Measurements from ENCODE around the gene C1QTNF7.

Gene C1QTNF7

GRCh38 chr4:15414551-15415091, 13.2 kb upstream of the C1QTNF7 start:
- Histone ChIP-seq H3K27ac (ENCODE audit: low read length) (no peak overlapping the region), H3K4me2 (ENCODE audit: insufficient read depth, low read length) (no peak overlapping the region), H3K36me3 (ENCODE audit: insufficient read depth, low read length) (no peaks in the 10 kb centered on the region), H3K79me2 (ENCODE audit: insufficient read depth, low read length) (no peaks in the 10 kb centered on the region), H2AFZ (ENCODE audit: low read depth, low read length) (no peak overlapping the region), H3K4me3 (ENCODE audit: low read depth in 1 of 2, low read length in 2 of 2) (no peak overlapping the region), H3K4me1 (ENCODE audit: insufficient read depth, low read length) (peaks cover 37% of the 10 kb centered on the region), H4K20me1 (ENCODE audit: insufficient read depth, low read length) (no peaks in the 10 kb centered on the region), H3K9ac (ENCODE audit: low read depth, low read length) (no peak overlapping the region), H3K9me3 (ENCODE audit: insufficient read depth, low read length, severe bottlenecking) (no peaks in the 10 kb centered on the region), H3K27me3 (ENCODE audit: insufficient read depth, low read length, poor library complexity) (no peaks in the 10 kb centered on the region)
- DNase-seq: no peak
- TF ChIP-seq CTCF (IDR thresholded peaks at IDR 0.05; ENCODE audit: borderline replicate concordance, extremely low read depth, low read length, poor library complexity, severe bottlenecking): no peak
- ATAC-seq (ENCODE audit: insufficient read depth, low read depth): no peak

GRCh38 chr4:15416357-15417232, 11.2 kb upstream of the C1QTNF7 start:
- Histone ChIP-seq H3K27ac (ENCODE audit: low read length) (no peak overlapping the region), H3K4me3 (ENCODE audit: low read depth in 1 of 2, low read length in 2 of 2) (no peak overlapping the region), H3K27me3 (ENCODE audit: insufficient read depth, low read length, poor library complexity) (no peaks in the 10 kb centered on the region), H3K9me3 (ENCODE audit: insufficient read depth, low read length, severe bottlenecking) (no peaks in the 10 kb centered on the region), H3K9ac (ENCODE audit: low read depth, low read length) (no peak overlapping the region), H2AFZ (ENCODE audit: low read depth, low read length) (no peak overlapping the region), H3K79me2 (ENCODE audit: insufficient read depth, low read length) (no peaks in the 10 kb centered on the region), H4K20me1 (ENCODE audit: insufficient read depth, low read length) (no peaks in the 10 kb centered on the region), H3K4me1 (ENCODE audit: insufficient read depth, low read length) (peaks cover 17% of the 10 kb centered on the region), H3K4me2 (ENCODE audit: insufficient read depth, low read length) (no peak overlapping the region), H3K36me3 (ENCODE audit: insufficient read depth, low read length) (no peaks in the 10 kb centered on the region)
- TF ChIP-seq EZH2 (IDR thresholded peaks at IDR 0.05; ENCODE audit: borderline replicate concordance, low read depth, low read length, severe bottlenecking): no peak
- ATAC-seq (ENCODE audit: insufficient read depth, low read depth) (no peak), DNase-seq (no peak)

- Histone ChIP-seq H3K9ac (ENCODE audit: low read depth, low read length) (no peak overlapping the region), H3K27me3 (ENCODE audit: insufficient read depth, low read length, poor library complexity) (no peaks in the 10 kb centered on the region), H3K4me3 (ENCODE audit: low read depth in 1 of 2, low read length in 2 of 2) (no peak overlapping the region), H3K4me2 (ENCODE audit: insufficient read depth, low read length) (no peak overlapping the region), H3K36me3 (ENCODE audit: insufficient read depth, low read length) (no peaks in the 10 kb centered on the region), H3K9me3 (ENCODE audit: insufficient read depth, low read length, severe bottlenecking) (no peaks in the 10 kb centered on the region), H4K20me1 (ENCODE audit: insufficient read depth, low read length) (no peaks in the 10 kb centered on the region), H3K27ac (ENCODE audit: low read length) (no peak overlapping the region), H3K4me1 (ENCODE audit: insufficient read depth, low read length) (peaks cover 11% of the 10 kb centered on the region), H3K79me2 (ENCODE audit: insufficient read depth, low read length) (no peaks in the 10 kb centered on the region), H2AFZ (ENCODE audit: low read depth, low read length) (no peak overlapping the region)
- ATAC-seq (ENCODE audit: insufficient read depth, low read depth) (no peak), DNase-seq (no peak)
- TF ChIP-seq CTCF (IDR thresholded peaks at IDR 0.05; ENCODE audit: borderline replicate concordance, extremely low read depth, low read length, poor library complexity, severe bottlenecking) (no peak), EZH2 (IDR thresholded peaks at IDR 0.05; ENCODE audit: borderline replicate concordance, low read depth, low read length, severe bottlenecking) (no peak)
Observed at GRCh38 chr4:15417233-15417660, 10.6 kb upstream of the C1QTNF7 start.

- no peak overlapping the region for H2AFZ ChIP-seq (ENCODE audit: low read depth, low read length)
- ATAC-seq (ENCODE audit: insufficient read depth, low read depth): no peak
- no peak overlapping the region for H3K9ac ChIP-seq (ENCODE audit: low read depth, low read length)
- H3K4me1 ChIP-seq (ENCODE audit: insufficient read depth, low read length): no peaks in the 10 kb centered on the region
- no peaks in the 10 kb centered on the region for H3K27me3 ChIP-seq (ENCODE audit: insufficient read depth, low read length, poor library complexity)
- DNase-seq: no peak
- no peaks in the 10 kb centered on the region for H3K79me2 ChIP-seq (ENCODE audit: insufficient read depth, low read length)
- no peak overlapping the region for H3K4me3 ChIP-seq (ENCODE audit: low read depth in 1 of 2, low read length in 2 of 2)
- no peaks in the 10 kb centered on the region for H3K36me3 ChIP-seq (ENCODE audit: insufficient read depth, low read length)
- H4K20me1 ChIP-seq (ENCODE audit: insufficient read depth, low read length): no peaks in the 10 kb centered on the region
- no peak overlapping the region for H3K27ac ChIP-seq (ENCODE audit: low read length)
- no peaks in the 10 kb centered on the region for H3K9me3 ChIP-seq (ENCODE audit: insufficient read depth, low read length, severe bottlenecking)
- TF ChIP-seq CTCF (IDR thresholded peaks at IDR 0.05; ENCODE audit: borderline replicate concordance, extremely low read depth, low read length, poor library complexity, severe bottlenecking): no peak
- no peak for TF ChIP-seq EZH2 (IDR thresholded peaks at IDR 0.05; ENCODE audit: borderline replicate concordance, low read depth, low read length, severe bottlenecking)
- H3K4me2 ChIP-seq (ENCODE audit: insufficient read depth, low read length): no peak overlapping the region
Observed at GRCh38 chr4:15418956-15419355, 8.9 kb upstream of the C1QTNF7 start.

Data from DND-41 (cell line).